Peyer's patch (tissue), 4 donors: ENCODE measurements around the gene CSF1R. TPM values are rescaled to one million over a fixed set of nuclear protein-coding genes. Genes with fewer than 3 reads are reported as not detected.

Source experiments
- DNase-seq, 3 donors: peaks; one replicate each; pipeline ENCODE4 v3.0.0-alpha.2; 2017 to 2019
- H3K27ac ChIP-seq, 4 donors: fragments of 200-600 bp; sonication (generic); one replicate each; pipeline ENCODE4 v1.5.1; 2016 to 2019
- H3K27me3 ChIP-seq, 2 donors: fragments of 200-600 bp; sonication (generic); one replicate each; pipeline ENCODE4 v1.5.1; 2019
- H3K36me3 ChIP-seq, 3 donors: fragments of 200-600 bp; sonication (generic); one replicate each; pipeline ENCODE4 v1.5.1; 2016 to 2019
- H3K4me1 ChIP-seq, 4 donors: fragments of 200-600 bp; sonication (generic); one replicate each; pipeline ENCODE4 v1.5.1; 2016 to 2019
- H3K4me3 ChIP-seq, 4 donors: fragments of 200-600 bp; sonication (generic); 1 replicate in 3 of 4; 2 replicates in 1 of 4; pipeline ENCODE4 v1.5.1; 2016 to 2019; ENCODE audit warnings: mild to moderate bottlenecking in 1 of 4
- H3K9me3 ChIP-seq, 4 donors: fragments of 200-600 bp; sonication (generic); one replicate each; pipeline ENCODE4 v1.5.1; 2016 to 2019; ENCODE audit warnings: mild to moderate bottlenecking in 1 of 4
- CTCF ChIP-seq, 6 experiments: fragments of 450-650 bp in 4 of 6; fragments of 200-600 bp in 2 of 6; sonication (generic) in 1 of 6; IDR thresholded peaks; one replicate each; pipeline ENCODE4 v1.5.1; 2017 to 2019; ENCODE audit warnings: antibody characterized with exemption in 6 of 6, mild to moderate bottlenecking in 3 of 6, moderate library complexity in 1 of 6
- POLR2A ChIP-seq, 2 donors: fragments of 450-650 bp; IDR thresholded peaks; one replicate each; pipeline ENCODE4 v1.5.1; 2017; ENCODE audit warnings: antibody characterized with exemption in 2 of 2, mild to moderate bottlenecking in 2 of 2, moderate library complexity in 2 of 2
- total RNA-seq, 4 donors: library from RNA; depleted of rRNA; stranded (reverse); fragments of >200 nt; gene quantifications; one replicate each; pipeline ENCODE4 v1.1.0, GENCODE V29; 2016

Gene CSF1R
- total RNA-seq, 4 donors from 2014 or later, result 2.1 to 24.8 (median 13.5) TPM

DNA sequence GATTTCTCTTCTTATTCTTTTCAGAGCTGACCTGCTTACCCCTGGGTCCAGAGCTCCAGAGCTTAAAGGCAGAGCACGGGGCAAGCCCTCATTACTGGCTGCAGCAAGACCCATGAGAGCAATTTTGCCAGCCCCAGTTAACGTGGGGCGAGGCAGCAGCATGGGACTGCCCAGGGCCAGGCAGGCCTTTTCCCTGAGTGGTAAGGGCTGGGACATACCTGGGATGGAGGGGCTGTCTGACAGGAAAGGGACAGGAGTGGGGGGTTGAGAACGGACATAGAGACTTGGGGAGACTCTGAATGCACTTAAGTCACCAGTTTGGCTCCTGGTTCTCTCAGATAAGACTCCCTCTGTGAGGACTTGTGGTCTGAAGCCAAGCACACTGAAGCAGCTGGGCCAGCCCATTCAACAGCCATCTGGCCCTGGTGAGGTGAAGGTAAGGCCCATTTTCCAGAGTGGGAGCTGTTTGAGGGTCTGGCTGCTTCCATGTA lies 59.6 kb downstream of the CSF1R start:
- no peak for DNase-seq
- Histone ChIP-seq H3K36me3 (peaks cover 0 to 84% (median 0%) of the 10 kb centered on the region in 3 donors), H3K4me3 (no peak overlapping the region), H3K27ac (no peak overlapping the region), H3K4me1 (no peaks in the 10 kb centered on the region), H3K9me3 (no peaks in the 10 kb centered on the region), H3K27me3 (no peaks in the 10 kb centered on the region)
- no peak for TF ChIP-seq POLR2A (IDR thresholded peaks at IDR 0.05)
- TF ChIP-seq CTCF (IDR thresholded peaks at IDR 0.05), result no peak

- Histone ChIP-seq H3K9me3 (no peaks in the 10 kb centered on the region), H3K4me3 (no peak overlapping the region), H3K4me1 (no peaks in the 10 kb centered on the region), H3K27me3 (no peaks in the 10 kb centered on the region), H3K36me3 (peaks cover 0 to 85% (median 0%) of the 10 kb centered on the region in 3 donors), H3K27ac (no peak overlapping the region)
- TF ChIP-seq POLR2A (IDR thresholded peaks at IDR 0.05) (no peak), CTCF (IDR thresholded peaks at IDR 0.05) (peak in 1 of 6 experiments; percentile 8)
- DNase-seq, result no peak
These were observed 61.9 kb downstream of the CSF1R start for GRCh38 chr5:150024346-150024984.

- no peak for DNase-seq
- Histone ChIP-seq H3K27me3 (no peaks in the 10 kb centered on the region), H3K36me3 (peaks cover 0 to 87% (median 0%) of the 10 kb centered on the region in 3 donors), H3K9me3 (no peaks in the 10 kb centered on the region), H3K4me1 (no peaks in the 10 kb centered on the region), H3K27ac (no peak overlapping the region), H3K4me3 (no peak overlapping the region)
- TF ChIP-seq CTCF (IDR thresholded peaks at IDR 0.05) (no peak), POLR2A (IDR thresholded peaks at IDR 0.05) (no peak)
These were observed 63.2 kb downstream of the CSF1R start for GRCh38 chr5:150023136-150023535.

DNA sequence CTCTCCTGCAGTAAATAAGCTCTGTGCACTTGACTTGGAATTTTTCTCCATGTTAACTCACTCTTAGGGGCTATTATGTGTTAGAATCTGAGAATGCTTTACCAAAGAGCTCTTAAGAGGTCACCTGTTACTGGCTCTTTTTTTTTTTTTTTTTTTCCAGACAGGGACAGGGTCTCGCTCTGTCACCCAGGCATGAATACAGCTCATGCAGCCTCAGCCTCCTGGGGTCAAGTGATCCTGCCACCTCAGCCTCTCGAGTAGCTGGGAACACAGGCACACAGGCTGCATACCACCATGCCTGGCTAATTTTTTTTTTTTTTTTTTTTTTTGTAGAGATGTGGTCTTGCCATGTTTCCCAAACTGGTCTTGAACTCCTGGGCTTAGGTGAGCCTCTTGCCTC lies 63.7 kb downstream of the CSF1R start:
- DNase-seq, result no peak
- Histone ChIP-seq H3K36me3 (peaks cover 0 to 86% (median 0%) of the 10 kb centered on the region in 3 donors), H3K4me1 (no peaks in the 10 kb centered on the region), H3K9me3 (no peaks in the 10 kb centered on the region), H3K27me3 (no peaks in the 10 kb centered on the region), H3K4me3 (no peak overlapping the region), H3K27ac (no peak overlapping the region)
- no peak for TF ChIP-seq POLR2A (IDR thresholded peaks at IDR 0.05)
- no peak for TF ChIP-seq CTCF (IDR thresholded peaks at IDR 0.05)

DNA sequence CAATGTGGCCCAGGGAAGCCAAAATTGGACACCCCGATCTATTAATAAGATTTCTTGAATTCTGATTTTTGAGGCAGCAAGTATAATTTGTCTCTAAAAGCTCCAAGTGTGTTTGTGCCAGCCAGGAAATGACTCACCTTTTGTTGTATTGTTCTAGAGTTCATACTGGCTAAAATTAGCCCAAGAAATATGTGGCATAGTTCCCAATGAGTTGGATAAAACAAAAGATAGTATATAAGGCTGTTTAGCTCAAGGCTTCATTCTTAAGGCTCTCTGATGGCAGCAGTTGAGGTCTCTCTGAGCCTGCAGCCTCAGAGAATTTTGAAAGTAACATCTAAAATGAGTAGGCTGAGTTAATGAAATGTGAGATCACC lies 64.2 kb downstream of the CSF1R start:
- Histone ChIP-seq H3K4me1 (no peaks in the 10 kb centered on the region), H3K27me3 (no peaks in the 10 kb centered on the region), H3K27ac (no peak overlapping the region), H3K9me3 (no peaks in the 10 kb centered on the region), H3K36me3 (peaks cover 0 to 80% (median 0%) of the 10 kb centered on the region in 3 donors), H3K4me3 (no peak overlapping the region)
- DNase-seq, result no peak
- TF ChIP-seq POLR2A (IDR thresholded peaks at IDR 0.05), result no peak
- TF ChIP-seq CTCF (IDR thresholded peaks at IDR 0.05), result no peak
